Inflammatory macrophage treated with lipopolysaccharide for 4 hours (primary cell): ENCODE results near the gene CYP4F12.
"Not testable (repeated sequence)": the region's sequence is repeated elsewhere in the genome, so short reads cannot be mapped to it uniquely, and the experiment has no call there.

Source experiments
- DNase-seq: peaks from one replicate; pipeline ENCODE4 v3.0.0-alpha.2; 2020

The CYP4F12 gene

DNA sequence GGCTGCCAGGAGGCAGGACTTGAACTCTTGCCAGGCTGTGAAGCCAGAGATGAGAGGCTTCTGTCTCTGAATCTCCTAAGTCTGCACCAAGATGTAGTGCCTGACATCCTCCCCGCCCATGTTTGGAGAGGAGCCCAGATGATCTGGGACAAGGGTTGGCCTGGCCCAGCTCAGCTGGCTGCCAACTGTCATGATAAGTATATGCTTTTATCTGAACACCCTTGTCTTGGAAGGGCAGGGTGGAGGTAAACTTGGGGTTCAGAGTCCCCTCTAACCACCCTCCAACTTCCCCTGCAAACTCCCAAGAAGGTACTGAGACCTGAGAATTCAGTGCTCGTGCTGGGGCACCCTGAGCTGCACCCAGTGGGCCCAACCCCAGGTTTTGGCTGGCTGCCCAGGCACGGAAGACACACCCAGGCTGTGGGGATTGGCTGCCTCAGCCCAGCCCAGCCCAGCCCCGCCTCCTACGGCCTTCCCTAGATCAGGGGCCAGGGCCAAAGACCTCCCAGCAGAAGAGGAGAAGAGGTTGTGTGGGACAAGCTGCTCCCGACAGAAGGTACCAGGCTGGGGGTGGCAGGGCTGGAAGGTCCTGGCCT is at the start of gene CYP4F12:
CYP4F12 (plus strand) TSS at position 508 of the 596 bp plus-strand sequence. CDS start 443 bp downstream, outside the sequence.
- no peak for DNase-seq

GRCh38 chr19:15623711-15624318 is 49.1 kb upstream of the CYP4F12 start:
- no peak for DNase-seq

DNA sequence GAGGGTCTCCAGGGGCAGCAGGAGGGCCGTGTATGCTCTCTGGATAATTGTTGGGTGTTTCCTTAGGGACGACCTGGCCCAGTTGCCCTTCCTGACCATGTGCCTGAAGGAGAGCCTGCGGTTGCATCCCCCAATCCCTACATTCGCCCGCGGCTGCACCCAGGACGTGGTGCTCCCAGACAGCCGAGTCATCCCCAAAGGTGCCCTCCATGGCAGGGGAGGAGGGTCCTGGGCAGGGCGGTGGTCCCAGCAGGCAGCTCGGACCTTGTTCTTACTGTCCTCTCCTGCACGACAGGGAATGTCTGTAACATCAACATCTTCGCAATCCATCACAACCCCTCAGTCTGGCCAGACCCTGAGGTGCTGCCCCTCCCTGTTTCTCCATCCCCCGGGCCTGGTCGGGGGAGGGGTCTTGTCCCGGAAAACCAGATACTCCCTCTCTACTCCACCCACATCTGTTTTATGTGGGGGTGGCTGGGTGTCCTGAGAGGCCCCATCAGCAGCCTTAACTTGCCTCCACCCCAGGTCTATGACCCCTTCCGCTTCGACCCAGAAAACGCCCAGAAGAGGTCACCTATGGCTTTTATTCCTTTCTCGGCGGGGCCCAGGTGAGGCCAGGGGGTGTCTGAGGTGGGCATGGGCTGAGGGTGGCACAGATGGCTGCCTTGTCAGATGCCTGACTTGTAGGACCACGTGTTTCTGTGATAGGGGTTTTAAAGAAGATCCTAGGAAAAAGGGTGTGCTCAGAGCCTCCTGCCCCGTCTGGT is 44.5 kb upstream of the CYP4F12 start:
- DNase-seq: no peak

DNA sequence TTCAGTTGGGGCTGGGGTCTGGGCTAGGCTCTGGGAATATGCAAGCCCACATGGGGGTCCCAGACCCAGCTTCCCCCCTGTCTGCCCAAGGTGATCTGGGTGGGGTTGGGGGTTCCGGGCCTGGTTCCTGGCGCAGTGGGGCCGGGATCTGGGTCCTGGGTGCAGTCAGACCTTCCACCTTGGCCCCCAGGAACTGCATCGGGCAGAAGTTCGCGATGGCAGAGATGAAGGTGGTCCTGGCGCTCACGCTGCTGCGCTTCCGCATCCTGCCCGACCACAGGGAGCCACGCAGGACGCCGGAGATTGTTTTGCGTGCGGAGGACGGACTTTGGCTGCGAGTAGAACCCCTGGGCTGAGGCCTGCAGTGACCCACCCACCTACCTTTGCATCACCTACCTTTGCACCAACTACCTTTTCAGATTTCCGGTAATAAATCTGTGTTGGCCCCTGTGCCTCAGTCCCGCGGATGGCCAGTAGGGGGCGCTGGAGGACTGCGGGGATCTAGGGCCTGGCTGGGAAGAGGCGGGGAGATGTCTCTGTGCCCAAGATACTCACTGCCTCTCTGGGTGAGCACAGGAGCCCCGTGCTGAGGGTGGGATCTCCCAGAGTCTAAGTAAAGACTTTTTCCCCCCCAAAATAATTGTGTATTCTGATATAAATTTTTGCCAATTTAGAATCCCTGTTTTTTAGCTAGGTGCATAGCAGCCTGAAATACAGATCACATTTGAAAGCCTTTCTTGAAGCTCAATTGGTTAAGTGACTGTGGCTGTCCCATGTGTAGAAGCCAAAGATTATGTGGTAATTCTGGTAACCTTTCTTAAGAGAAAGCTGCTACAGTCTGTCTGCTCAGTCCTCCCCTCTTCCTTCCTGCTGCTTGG is 43.6 kb upstream of the CYP4F12 start:
- peak; percentile 64 for DNase-seq

DNA sequence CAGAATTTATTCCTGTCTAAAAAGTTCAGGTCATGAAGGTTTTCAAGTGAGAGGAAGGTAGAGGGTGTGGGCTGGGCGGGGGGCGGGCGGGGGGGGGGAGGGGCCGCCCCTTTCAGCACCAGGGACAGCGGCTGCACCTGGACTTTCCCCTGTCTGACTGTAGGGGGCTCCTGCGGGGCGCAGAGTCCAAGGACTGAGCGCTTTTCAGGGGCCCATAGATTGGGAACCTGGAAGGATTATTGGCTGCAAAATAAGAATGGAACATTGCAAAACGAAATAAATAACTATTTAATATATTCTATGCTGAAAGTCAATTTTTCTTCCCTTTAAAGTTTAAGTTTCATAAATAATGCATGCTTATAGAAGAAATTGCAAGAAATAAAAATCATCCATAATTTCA is 41.1 kb upstream of the CYP4F12 start:
- DNase-seq: peak; percentile 15

DNA sequence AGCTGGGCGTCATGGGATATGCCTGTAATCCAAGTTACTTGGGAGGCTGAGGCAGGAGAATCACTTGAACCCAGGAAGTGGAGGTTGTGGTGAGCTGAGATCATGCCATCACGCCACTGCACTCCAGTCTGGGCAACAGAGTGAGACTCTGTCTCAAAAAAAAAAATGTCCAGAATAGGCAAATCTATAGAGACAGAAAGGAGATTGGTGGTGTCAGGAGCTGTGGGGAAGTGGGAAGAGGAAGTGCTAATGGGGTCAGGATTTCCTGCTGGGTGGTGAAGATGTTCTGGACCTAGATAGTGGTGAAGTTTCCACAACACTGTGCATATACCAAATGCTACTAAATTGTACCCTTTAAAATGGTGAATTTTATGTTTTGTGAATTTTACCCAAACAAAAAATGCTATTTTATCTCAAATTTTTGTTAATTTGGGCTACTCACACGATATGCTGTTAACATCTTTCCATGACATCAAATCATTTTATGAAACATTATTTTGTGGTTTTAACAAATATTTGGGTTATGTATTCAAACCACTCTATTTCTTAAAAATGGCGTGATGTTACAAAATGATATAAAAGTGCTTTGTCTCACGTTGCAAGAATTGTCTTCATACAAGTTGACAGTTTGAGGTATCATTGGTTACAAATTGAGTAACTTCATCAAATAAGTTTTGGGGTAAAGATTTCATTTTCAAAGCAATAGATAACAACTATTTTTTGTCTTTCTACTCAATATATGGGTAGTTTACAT is 39.6 kb upstream of the CYP4F12 start:
- peak; percentile 78 for DNase-seq

- DNase-seq: no peak
Observed at GRCh38 chr19:15634105-15634504, 38.8 kb upstream of the CYP4F12 start.

DNA sequence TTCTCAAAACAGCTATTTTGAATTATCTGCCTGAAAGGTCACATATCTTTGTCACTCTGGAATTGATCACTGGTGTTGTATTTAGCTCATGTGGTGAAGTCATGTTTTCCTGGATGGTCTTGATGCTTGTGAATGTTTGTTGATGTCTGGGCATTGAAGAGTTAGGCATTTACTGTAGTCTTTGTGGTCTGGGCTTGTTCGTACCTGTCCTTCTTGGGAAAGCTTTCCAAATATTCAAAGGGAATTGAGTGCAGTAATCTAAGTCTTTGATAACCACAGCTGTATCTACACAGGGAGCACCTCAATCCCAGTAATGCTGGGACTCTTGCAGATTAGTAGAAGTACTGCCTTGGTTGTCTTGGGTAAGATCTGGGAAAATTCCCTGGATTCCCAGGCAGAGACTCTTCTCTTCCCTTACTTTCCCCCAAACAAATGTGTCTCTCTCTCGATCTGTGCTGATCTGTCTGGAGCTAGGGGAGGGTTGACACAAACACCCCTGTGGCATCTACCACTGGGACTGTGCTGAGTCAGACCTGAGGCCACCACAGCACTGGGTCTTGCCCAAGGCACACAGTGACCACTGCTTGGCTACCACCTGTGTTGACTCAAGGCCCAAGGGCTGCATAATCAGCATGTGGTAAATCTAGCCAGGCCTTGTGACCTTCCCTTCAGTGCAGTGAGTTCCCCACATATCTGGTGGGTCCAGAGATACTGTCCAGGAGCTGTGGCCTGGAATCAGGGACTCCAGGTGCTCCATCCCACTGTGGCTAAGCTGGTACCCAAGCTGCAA is 37.7 kb upstream of the CYP4F12 start:
- no peak for DNase-seq

DNA sequence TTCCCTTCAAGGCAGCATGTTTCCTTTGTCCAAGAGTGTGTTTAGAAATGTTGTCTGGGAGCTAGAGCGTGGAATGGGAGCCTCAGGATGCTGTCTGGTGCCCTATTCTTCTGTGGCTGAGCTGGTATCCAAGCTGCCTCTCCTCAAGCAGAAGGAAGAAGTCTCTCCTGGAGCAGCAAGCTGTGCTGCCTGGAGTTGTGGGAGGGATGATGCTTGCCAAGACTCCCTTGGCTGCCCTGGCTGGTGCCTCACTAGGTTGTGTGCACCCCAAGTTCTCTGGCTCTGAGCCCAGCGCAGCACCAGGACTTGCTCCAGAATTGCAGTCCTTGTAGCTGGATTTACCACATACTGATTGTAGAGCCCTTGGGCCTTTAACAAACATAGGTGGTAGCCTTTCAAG is 36.9 kb upstream of the CYP4F12 start:
- DNase-seq: no peak

- DNase-seq: no peak
Observed at GRCh38 chr19:15639596-15639995, 33.3 kb upstream of the CYP4F12 start.

GRCh38 chr19:15640294-15640903 is 32.5 kb upstream of the CYP4F12 start, which contains the start of gene CYP4F3:
CYP4F3 (plus strand) TSS chr19:15640897; CDS start chr19:15641416, 519 bp downstream.
- DNase-seq: peak; percentile 57

- DNase-seq: no peak
Observed at GRCh38 chr19:15640904-15641597, 31.8 kb upstream of the CYP4F12 start.

DNA sequence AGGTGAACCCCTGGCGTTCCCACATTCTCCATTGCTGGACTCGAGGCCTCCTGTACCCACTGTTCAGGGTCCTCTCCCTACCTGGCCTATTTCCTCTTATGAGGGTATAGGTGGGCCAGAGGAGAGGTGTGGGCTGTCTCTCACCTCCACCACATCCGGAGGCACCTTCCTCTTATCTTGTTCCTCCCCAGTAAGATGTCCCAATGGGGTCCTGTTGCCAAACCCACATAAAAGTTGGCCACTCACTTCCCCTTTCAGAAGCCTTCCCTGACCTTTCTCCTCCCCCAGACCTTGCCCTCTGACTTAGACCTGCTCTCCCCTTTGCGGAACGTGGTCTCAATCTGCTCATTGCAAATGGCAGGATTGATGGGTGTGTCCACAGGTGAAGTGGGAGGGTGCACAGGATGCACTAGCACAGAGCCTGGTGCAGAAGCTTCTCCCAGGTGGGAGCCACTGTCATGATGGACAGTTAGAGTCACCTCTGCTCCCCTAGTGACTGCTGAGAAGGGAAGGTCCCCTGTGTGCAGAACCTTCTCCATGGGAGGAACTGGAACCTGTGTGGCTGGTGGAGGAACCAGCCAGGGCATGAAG is 30.9 kb upstream of the CYP4F12 start:
- peak; percentile 22 for DNase-seq

DNA sequence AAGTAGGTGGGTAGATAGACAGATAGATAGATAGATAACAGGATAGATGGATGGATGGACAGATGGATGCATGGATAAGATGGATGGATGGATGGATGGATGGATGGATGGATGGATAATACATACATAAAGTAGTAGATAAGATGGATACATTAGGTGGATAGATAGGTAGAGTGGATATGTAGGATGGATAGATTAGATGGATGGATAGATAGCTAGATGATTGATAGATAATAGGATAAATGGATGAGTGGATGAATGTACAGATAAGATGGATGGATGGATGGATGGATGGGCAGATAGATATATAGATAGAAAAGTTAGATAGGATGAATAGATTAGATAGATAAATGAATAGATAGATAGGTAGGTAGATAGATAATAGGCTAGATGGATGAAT is 30.1 kb upstream of the CYP4F12 start:
- DNase-seq: no peak

GRCh38 chr19:15643387-15643786 is 29.5 kb upstream of the CYP4F12 start:
- DNase-seq: no peak

DNA sequence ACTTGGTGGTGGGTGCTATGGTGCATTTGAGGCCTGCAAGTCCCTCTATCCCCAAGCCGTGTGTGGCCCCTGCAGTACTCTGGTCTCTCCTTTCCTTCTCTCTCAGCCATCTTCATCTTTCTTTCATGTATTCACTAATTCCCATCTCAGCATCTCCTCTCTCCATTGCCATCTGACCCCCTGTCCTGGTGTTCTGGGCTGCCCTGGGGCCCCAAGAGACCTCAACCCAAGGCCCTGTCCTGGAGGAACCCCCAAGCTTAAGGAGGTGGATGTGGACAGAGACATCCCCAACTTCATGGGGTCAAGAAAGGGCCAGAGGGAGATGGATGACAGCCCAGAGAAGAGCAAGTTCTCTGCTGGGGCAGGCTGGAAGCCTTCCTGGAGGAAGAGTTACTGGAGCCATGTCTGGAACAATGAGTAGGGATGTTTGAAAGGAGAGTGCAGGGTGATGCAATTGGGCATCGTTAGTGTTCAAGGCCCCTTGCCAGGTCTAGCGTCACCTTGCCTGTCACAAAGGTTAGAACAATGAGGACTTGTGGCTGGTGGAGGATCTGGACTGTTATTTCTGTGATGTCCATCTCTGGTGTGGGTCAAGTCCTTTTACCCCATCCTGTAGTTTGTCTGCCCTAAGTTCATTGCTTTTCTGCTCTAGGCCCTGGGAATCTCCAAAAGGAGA is 28.7 kb upstream of the CYP4F12 start:
- no peak for DNase-seq

GRCh38 chr19:15644816-15645215 is 28.1 kb upstream of the CYP4F12 start:
- DNase-seq: no peak

GRCh38 chr19:15649526-15649925 is 23.4 kb upstream of the CYP4F12 start:
- DNase-seq: no peak

DNA sequence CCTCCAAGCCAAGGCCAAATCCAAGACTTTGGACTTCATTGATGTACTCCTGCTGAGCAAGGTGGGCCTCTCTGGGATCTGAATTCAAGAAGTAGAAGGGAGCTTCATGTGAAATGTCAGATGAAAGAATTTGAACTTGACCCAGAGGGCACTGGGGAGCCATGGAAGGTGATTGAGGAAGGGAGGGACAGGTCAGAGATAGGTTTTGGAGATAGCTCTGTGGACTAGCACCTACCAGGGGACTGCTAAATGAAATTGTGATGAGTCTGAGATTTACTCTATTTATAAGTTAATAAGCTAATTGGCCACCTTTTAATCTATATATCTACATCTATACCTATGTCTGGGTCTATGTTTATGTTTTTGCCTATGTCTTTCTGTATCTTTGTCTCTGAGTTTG is 22.8 kb upstream of the CYP4F12 start:
- DNase-seq: not testable (repeated sequence)
